Measurements from ENCODE around the gene NDUFV1.

GRCh38 chr11:67640021-67640757, 33.5 kb downstream of the NDUFV1 start:
- TF ChIP-seq EZH2 (IDR thresholded peaks at IDR 0.05) = no peak
- TF ChIP-seq POLR2AphosphoS5 (IDR thresholded peaks at IDR 0.05; ENCODE audit: borderline replicate concordance, low read depth, low read length) = no peak
